Measurements from ENCODE around the gene DNAJC5G. TPM values are rescaled to one million over a fixed set of nuclear protein-coding genes. Genes with fewer than 3 reads are reported as not detected.

Gene DNAJC5G
- total RNA-seq, 2 experiments from 2014 or later: not detected

DNA sequence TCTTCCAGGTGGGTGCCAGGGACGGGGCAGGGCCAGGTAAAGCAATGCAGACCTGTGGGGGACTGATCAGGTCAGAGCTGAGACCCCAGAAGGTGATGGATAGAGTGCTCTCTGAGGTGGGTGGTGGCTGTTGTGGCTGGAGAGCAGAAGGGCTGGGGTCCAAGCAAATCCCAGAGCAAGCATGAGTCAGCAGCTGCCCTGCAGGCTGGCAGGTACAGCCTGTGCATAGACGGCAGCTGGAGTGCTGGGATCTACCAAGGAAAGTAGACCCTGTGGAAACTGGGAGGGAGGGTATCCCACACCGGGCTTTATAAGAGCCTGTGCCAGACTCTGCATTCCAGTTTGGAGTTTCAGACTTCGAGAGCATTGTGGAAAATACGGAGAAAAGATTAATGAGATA lies 7.7 kb downstream of the DNAJC5G start:
- Mint-ChIP-seq H3K27me3 (peaks cover 4% of the 10 kb centered on the region), H3K4me1 (ENCODE audit: low read depth) (peaks cover 6% of the 10 kb centered on the region), H3K4me3 (no peak overlapping the region), H3K36me3 (ENCODE audit: low read depth) (no peaks in the 10 kb centered on the region), H3K27ac (no peak overlapping the region), H3K9me3 (no peaks in the 10 kb centered on the region)
- ChIA-PET CTCF (interaction anchor here (1.2 to 7.4 kb wide), 7 partner anchors 8 to 186 kb away, joined by 3 to 122 read pairs (median 59); no protein-coding TSS in a partner anchor), POLR2A (interaction anchor here (0.9 to 2.2 kb wide), 5 partner anchors 10 to 61 kb away, joined by 3 to 6 read pairs (median 4); no protein-coding TSS in a partner anchor)
- no peak for DNase-seq
- no peak for ATAC-seq
- intact Hi-C loops (cut with micrococcal nuclease): loop anchor here (5.0 kb wide), 2 partner anchors 186 to 321 kb away; no protein-coding TSS in a partner anchor
- TF ChIP-seq, protein P1, sequence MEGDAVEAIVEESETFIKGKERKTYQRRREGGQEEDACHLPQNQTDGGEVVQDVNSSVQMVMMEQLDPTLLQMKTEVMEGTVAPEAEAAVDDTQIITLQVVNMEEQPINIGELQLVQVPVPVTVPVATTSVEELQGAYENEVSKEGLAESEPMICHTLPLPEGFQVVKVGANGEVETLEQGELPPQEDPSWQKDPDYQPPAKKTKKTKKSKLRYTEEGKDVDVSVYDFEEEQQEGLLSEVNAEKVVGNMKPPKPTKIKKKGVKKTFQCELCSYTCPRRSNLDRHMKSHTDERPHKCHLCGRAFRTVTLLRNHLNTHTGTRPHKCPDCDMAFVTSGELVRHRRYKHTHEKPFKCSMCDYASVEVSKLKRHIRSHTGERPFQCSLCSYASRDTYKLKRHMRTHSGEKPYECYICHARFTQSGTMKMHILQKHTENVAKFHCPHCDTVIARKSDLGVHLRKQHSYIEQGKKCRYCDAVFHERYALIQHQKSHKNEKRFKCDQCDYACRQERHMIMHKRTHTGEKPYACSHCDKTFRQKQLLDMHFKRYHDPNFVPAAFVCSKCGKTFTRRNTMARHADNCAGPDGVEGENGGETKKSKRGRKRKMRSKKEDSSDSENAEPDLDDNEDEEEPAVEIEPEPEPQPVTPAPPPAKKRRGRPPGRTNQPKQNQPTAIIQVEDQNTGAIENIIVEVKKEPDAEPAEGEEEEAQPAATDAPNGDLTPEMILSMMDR (IDR thresholded peaks at IDR 0.05): no peak

DNA sequence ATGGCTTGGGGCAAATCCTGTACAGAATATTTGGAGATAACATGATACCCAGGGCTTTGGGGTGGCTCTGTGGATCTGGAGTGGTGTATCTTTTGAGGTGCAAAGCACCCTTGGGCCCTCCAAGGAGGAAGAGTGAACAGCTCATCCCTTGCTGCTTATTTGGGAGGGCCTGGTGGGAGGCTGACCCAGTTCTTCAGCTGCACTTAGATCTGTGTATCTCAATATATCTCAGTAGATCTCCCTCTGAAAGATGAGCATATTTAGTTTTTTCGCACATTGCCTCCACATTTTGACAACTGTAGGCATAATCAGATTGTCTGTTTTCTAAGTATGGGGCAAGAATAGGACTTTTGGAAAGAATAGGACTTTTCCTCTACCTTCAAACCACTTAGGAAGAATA lies 9.8 kb downstream of the DNAJC5G start:
- Mint-ChIP-seq H3K27me3 (peaks cover 6% of the 10 kb centered on the region), H3K4me1 (ENCODE audit: low read depth) (peaks cover under 1% of the 10 kb centered on the region), H3K36me3 (ENCODE audit: low read depth) (no peaks in the 10 kb centered on the region), H3K9me3 (no peaks in the 10 kb centered on the region), H3K4me3 (no peak overlapping the region), H3K27ac (no peak overlapping the region)
- ATAC-seq: no peak
- intact Hi-C loops (cut with micrococcal nuclease): loop anchor here (5.0 kb wide), 2 partner anchors 188 to 323 kb away; no protein-coding TSS in a partner anchor
- TF ChIP-seq, protein P1 (IDR thresholded peaks at IDR 0.05): no peak
- POLR2A ChIA-PET: no interaction called here
- CTCF ChIA-PET: interaction anchor here (7.4 kb wide), 1 partner anchor 18 kb away, joined by 100 read pairs; no protein-coding TSS in a partner anchor
- DNase-seq: no peak

DNA sequence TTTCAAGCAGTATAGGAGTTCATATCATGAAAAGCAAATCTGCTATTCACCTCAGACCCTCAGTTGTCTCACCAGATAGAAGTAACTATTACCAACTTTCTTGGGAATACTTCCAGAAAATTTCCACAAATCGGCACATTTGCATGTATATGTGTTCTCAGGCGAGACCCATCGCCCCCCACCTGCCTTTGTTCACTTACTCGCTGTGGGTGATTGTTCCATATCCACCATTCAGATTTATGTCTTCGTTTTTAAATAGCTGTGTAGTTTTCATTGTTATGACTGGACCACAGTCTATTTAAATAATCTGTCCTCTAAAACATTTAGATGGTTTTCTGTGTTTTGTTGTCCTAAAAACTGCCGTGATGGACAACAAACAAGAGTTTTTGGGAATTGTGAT lies 10.2 kb downstream of the DNAJC5G start:
- Mint-ChIP-seq H3K4me1 (ENCODE audit: low read depth) (no peaks in the 10 kb centered on the region), H3K27ac (no peak overlapping the region), H3K4me3 (no peak overlapping the region), H3K27me3 (peaks cover 6% of the 10 kb centered on the region), H3K36me3 (ENCODE audit: low read depth) (no peaks in the 10 kb centered on the region), H3K9me3 (no peaks in the 10 kb centered on the region)
- DNase-seq (no peak), ATAC-seq (no peak)
- ChIA-PET CTCF (interaction anchor here (3.5 kb wide), 1 partner anchor 17 kb away, joined by 19 read pairs; no protein-coding TSS in a partner anchor), POLR2A (no interaction called here)
- TF ChIP-seq, protein P1 (IDR thresholded peaks at IDR 0.05): no peak
- intact Hi-C loops (cut with micrococcal nuclease): no loop called here

DNA sequence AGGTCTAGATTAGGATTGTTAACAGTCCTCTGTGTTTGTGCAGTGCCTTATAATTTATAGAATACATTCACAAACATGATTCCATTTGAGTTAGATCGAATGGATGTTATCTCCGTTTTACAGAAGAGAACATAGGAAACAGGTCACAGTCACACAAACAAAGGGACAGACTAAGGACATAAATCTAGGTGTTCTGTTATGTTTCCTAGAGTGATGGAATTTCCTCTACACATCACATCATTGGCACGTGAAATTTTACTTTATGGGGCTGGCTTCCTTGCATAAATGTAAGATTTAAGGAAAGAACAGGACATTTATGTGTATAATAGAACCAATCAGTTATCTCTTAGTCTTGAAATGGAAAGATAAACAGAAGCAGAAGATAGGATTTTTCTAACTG lies 13.4 kb downstream of the DNAJC5G start:
- TF ChIP-seq, protein P1 (IDR thresholded peaks at IDR 0.05): no peak
- H3K4me1 Mint-ChIP-seq (ENCODE audit: low read depth): no peaks in the 10 kb centered on the region
- intact Hi-C loops (cut with micrococcal nuclease): no loop called here
- H3K9me3 Mint-ChIP-seq: no peaks in the 10 kb centered on the region
- ATAC-seq: no peak
- no peak overlapping the region for H3K4me3 Mint-ChIP-seq
- DNase-seq: no peak
- ChIA-PET CTCF (interaction anchor here (1.4 to 7.7 kb wide), 4 partner anchors 8 to 40 kb away, joined by 4 to 59 read pairs (median 13); partner anchors contain the start of gene TRIM54), POLR2A (no interaction called here)
- H3K36me3 Mint-ChIP-seq (ENCODE audit: low read depth): no peaks in the 10 kb centered on the region
- H3K27ac Mint-ChIP-seq: no peak overlapping the region
- H3K27me3 Mint-ChIP-seq: peaks cover 12% of the 10 kb centered on the region

DNA sequence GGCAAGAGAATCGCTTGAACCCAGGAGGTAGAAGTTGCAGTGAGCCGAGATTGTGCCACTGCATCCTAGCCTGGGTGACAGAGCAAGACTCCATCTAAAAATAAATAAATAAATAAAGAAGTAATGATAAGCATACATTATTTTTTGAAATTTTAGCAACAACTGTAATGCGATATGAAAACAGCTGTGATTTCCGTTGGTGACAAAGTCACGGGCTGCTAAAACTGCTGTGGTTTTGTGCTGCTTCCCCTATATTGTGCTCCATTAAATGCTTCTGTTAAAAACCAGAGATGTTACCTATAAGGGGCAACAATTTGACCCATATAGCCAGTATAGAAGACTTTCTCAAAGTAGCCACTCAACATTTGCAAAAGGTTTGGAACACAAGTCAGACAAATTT lies 15.3 kb downstream of the DNAJC5G start:
- Mint-ChIP-seq H3K27ac (no peak overlapping the region), H3K27me3 (peaks cover 12% of the 10 kb centered on the region), H3K4me1 (ENCODE audit: low read depth) (no peaks in the 10 kb centered on the region), H3K4me3 (no peak overlapping the region), H3K36me3 (ENCODE audit: low read depth) (no peaks in the 10 kb centered on the region), H3K9me3 (no peaks in the 10 kb centered on the region)
- ChIA-PET POLR2A (no interaction called here), CTCF (interaction anchor here (1.3 to 7.7 kb wide), 3 partner anchors 10 to 40 kb away, joined by 3 to 59 read pairs (median 49); partner anchors contain the start of gene TRIM54)
- no peak for DNase-seq
- intact Hi-C loops (cut with micrococcal nuclease): no loop called here
- no peak for ATAC-seq
- TF ChIP-seq, protein P1 (IDR thresholded peaks at IDR 0.05): no peak
